Erythroblast (primary cell): ENCODE measurements around the gene MCF2L.

ENCODE experiments used
- GATA1 ChIP-seq: IDR thresholded peaks from 2 replicates; pipeline ENCODE4 v1.6.1; 2011; ENCODE audit warnings: low read depth, mild to moderate bottlenecking, control low read depth, low read length, moderate library complexity
- POLR2A ChIP-seq: IDR thresholded peaks from 2 replicates; pipeline ENCODE4 v1.6.1; 2011; ENCODE audit warnings: mild to moderate bottlenecking, low read length

DNA sequence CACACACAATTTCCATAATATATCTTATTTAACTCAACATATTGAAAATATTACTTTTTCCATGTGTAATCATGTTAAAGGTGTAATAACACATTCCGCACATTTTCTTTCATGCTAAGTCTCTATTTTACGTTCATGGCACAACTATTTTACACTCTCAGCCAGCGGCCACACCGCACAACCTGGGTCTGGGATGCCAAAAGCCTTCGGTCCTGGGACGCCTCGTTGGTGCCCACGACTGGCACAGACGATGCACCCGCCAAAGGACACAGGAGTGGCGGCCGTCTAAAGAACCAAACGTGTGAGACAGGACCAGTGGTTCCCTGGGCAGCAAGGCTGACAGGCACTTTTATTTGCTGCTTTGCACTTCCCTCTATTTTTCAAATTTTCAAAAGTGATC is 179.4 kb downstream of the MCF2L start:
- TF ChIP-seq POLR2A, result no peak
- no peak for TF ChIP-seq GATA1
